ENCODE data around the gene LYL1. TPM values are rescaled to one million over a fixed set of nuclear protein-coding genes. Genes with fewer than 3 reads are reported as not detected.

The LYL1 gene
- total RNA-seq, 3 donors from 2014 or later = 1.7 to 7.6 (median 4.7) TPM

GRCh38 chr19:13127051-13127450, 24.4 kb upstream of the LYL1 start:
- intact Hi-C loops (cut with DNase I, micrococcal nuclease) = no loop called here
- H3K4me1 ChIP-seq (ENCODE audit: low read depth) = no peaks in the 10 kb centered on the region
- DNase-seq = no peak
- TF ChIP-seq CTCF (IDR thresholded peaks at IDR 0.05) = no peak
- H3K9me3 ChIP-seq = no peaks in the 10 kb centered on the region
- no peak for ATAC-seq
- H3K4me3 ChIP-seq = no peak overlapping the region
- no peaks in the 10 kb centered on the region for H3K36me3 ChIP-seq (ENCODE audit: low read depth)

GRCh38 chr19:13122980-13123957, 20.6 kb upstream of the LYL1 start:
- H3K9me3 ChIP-seq = no peaks in the 10 kb centered on the region
- DNase-seq (no peak), ATAC-seq (no peak)
- H3K4me3 ChIP-seq = no peak overlapping the region
- peaks cover 13% of the 10 kb centered on the region for H3K4me1 ChIP-seq (ENCODE audit: low read depth)
- no peaks in the 10 kb centered on the region for H3K36me3 ChIP-seq (ENCODE audit: low read depth)
- no peak for TF ChIP-seq CTCF (IDR thresholded peaks at IDR 0.05)
- intact Hi-C loops (cut with DNase I, micrococcal nuclease) = no loop called here

GRCh38 chr19:13122275-13122878, 19.7 kb upstream of the LYL1 start:
- H3K4me3 ChIP-seq = no peak overlapping the region
- peaks cover 13% of the 10 kb centered on the region for H3K4me1 ChIP-seq (ENCODE audit: low read depth)
- no peak for DNase-seq
- ATAC-seq = no peak
- H3K9me3 ChIP-seq = no peaks in the 10 kb centered on the region
- intact Hi-C loops (cut with DNase I, micrococcal nuclease) = no loop called here
- TF ChIP-seq CTCF (IDR thresholded peaks at IDR 0.05) = no peak
- H3K36me3 ChIP-seq (ENCODE audit: low read depth) = no peaks in the 10 kb centered on the region

- Histone ChIP-seq H3K4me1 (ENCODE audit: low read depth) (peaks cover 13% of the 10 kb centered on the region), H3K9me3 (no peaks in the 10 kb centered on the region), H3K4me3 (no peak overlapping the region), H3K36me3 (ENCODE audit: low read depth) (no peaks in the 10 kb centered on the region)
- TF ChIP-seq CTCF (IDR thresholded peaks at IDR 0.05) = no peak
- intact Hi-C loops (cut with DNase I, micrococcal nuclease) = no loop called here
- ATAC-seq (no peak), DNase-seq (no peak)
Observed at GRCh38 chr19:13121551-13122274, 19.1 kb upstream of the LYL1 start.

- TF ChIP-seq CTCF (IDR thresholded peaks at IDR 0.05) = no peak
Observed at GRCh38 chr19:13120817-13121216, 18.2 kb upstream of the LYL1 start.

More at GRCh38 chr19:13120817-13121216, 18.2 kb upstream of the LYL1 start:
- H3K9me3 ChIP-seq = no peaks in the 10 kb centered on the region
- intact Hi-C loops (cut with DNase I, micrococcal nuclease) = no loop called here
- peaks cover 17% of the 10 kb centered on the region for H3K4me1 ChIP-seq (ENCODE audit: low read depth)
- DNase-seq (no peak), ATAC-seq (no peak)
- H3K4me3 ChIP-seq = no peak overlapping the region
- H3K36me3 ChIP-seq (ENCODE audit: low read depth) = no peaks in the 10 kb centered on the region
